ENCODE data around the gene GALP.
"Not testable (repeated sequence)": the region's sequence is repeated elsewhere in the genome, so short reads cannot be mapped to it uniquely, and the experiment has no call there.

Gene GALP

DNA sequence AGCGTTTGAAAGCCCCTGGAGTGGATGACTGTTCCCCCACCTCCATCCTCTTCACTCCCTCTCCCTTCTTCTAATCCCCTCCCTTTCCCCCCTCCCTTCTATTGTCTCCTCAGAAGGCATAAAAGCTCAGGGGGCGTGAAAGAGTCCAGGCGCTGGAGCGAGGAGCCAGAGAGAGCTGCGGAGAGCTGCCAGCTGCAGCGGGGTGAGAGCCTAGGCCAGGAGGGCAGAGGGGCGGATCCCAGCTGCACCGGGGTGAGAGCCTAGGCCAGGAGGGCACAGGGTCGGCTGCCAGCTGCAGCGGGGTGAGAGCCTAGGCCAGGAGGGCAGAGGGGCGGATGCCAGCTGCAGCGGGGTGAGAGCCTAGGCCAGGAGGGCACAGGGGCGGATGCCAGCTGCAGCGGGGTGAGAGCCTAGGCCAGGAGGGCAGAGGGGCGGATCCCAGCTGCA, at the start of gene GALP:
GALP (plus strand) TSS at position 148 of the 447 bp plus-strand sequence. CDS start 1,101 bp downstream, outside the sequence.
- not testable (repeated sequence) for ATAC-seq, DNase-seq

DNA sequence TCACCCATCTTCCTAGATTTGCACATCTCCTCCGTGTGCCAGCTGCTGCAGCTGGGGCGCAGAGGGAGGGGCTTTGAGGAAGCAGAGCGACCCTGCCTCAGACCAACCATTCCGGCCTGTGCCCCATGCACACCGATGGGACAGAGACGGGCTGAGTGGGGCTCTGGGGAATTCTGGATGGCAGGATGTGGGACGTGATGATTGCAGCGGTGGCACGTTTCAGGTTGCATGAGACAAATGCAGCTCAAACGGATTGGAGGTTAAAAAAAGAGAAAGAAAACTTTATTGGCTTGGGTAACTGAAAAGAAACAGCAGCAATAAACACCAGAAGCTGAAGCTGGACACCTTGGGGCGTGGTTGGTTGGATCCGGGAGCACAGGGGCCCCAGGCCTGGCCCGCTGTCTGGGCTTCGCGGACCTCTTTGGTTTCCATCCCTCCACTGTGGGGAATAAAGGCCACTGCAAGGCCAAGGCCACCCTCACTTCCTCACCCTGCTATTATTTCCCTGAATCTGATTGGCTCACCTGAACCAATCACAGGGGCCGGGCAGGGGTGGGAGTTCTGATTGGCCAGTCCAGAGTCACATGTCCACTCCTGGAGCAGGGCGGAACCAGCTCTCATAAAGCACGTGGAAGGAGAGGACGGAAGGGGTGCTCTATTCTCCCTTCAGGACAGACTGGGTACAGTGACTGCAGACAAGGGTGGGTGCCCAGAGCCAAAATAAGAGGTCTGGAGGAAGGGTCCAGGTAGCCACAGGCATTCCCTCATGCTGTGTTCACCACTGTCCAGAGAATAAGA, 48.6 kb upstream of the GALP start:
- ATAC-seq = no peak
- no peak for DNase-seq

DNA sequence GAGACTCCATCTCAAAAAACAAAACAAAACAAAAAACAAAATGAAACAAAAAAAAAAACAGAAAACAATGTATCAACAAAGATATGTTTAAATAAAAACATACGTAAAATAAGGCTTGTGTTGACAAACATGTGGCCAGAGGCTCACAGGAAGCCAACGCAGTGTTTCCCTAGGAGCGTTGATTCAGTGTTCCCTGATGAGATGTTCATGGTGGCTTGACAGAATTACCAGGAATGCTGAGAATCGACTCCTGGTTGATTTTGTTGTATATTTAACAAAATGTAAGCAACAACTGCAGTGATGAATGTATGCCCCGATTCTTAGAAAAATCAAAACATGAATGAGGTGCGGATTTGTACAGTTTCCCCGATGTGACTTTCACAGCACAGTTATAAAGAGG, 45.8 kb upstream of the GALP start:
- ATAC-seq (no peak), DNase-seq (no peak)

DNA sequence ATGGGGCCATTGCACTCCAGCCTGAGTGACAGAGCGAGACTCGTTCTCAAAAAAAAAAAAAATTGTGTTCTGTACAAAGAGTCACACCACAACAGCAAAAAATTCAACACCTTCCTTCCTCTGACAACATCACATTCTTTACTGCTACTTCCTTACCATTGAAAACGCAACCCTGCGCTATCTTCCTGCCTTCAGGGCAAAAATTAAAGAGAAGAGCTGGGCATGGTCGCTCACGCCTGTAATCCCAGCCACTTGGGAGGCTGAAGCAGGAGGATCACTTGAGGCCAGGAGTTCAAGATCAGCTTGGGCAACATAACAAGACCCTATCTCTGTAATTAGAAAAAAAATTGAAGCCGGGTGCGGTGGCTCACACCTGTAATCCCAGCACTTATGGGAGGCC, 44.2 kb upstream of the GALP start:
- ATAC-seq (no peak), DNase-seq (no peak)

DNA sequence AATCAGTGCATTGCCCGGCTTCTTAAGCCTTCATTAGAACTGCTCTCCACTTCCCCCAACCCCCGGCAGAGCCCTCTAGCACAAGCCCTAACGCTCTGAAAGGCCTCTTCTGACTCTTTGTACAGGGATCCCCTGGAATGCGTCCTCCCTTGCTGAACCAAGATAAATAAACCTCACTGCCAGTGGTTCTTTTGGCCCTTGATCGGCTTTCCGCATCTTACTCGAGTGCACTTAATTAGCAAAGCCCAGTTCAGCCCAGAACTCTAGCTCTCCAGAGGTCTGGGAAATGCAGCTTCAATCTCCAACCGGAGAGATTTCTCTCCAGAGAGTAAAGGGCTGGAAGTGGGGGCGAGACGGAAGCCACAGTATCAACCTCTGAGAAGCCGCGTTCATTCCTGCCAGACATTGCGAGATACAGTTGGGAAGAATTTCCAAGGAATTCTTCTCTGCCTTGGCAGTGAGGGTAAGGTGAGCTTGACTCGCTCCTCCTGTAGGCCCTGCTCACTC, 43.4 kb upstream of the GALP start:
- no peak for DNase-seq

DNA sequence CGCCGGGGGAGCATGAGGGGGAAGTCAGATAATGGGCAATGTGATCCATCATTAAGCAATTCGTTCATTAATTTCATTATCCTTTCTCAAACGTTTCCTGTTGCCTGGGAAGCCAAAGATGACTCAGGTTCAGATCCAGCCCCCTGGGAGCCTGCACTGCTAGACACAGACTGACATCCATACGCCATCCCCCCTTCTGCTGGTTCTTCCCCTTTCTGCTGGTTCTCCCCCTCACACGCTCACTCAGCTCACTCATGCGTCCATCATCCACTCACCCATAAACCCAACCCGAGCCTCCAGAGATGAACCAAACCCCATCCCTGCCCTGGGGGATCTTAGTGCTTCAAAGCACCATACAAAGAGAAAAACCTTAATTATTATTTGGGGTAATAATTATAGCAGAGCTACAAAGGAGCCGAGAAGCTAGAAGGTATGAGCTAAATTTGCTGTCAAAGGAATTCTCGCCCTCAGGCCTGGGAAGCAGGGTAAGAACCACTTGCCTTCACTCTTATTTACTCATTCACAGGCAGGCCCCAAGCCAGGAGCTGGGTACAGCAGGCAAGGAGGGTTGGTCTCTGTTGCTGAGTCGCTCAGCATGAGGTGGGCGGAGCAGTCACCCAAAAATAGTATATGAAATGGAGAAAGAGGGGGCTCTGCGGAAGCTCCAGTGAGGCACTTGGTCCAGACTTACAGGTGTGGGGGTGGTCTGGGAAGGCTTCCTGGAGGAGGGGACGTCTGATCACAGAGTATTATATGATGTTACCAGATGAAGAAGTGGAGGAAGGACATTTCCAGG, 41.8 kb upstream of the GALP start:
- no peak for DNase-seq
- ATAC-seq = no peak

More for the DNA sequence above, 43.4 kb upstream of the GALP start:
- no peak for ATAC-seq

DNA sequence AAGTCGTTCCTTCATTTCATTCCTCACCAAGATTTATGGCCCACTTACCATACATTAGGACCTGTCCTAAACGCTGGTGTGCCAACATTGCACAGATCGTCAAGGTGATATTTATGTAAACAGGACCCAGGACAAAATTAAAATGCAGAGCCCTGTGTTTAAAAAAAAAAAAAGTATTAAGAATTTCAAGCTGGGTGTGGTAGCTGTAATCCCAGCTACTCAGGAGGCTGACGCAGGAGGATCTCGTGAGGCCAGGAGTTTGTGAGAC, 41.2 kb upstream of the GALP start:
- DNase-seq = no peak
- no peak for ATAC-seq

DNA sequence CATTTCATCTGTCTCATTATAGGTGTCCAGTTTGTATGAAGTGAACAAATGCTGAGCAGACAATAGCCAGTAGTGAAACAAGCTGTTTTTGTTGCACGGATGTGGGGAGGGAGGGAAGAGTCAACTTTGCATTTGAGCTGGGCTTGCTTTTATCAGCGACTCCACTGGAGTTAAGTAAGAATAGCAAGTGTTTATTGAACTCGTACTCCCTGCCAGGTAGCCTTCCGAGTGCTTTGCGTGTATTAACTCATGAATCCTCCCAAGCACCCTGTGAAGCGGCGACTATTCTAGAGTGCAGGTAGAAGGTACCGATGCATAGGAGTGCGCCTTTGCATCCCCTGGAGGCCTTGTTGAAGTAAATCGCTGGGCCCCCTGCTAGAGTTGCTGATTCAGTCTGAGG, 39.4 kb upstream of the GALP start:
- no peak for ATAC-seq
- no peak for DNase-seq

DNA sequence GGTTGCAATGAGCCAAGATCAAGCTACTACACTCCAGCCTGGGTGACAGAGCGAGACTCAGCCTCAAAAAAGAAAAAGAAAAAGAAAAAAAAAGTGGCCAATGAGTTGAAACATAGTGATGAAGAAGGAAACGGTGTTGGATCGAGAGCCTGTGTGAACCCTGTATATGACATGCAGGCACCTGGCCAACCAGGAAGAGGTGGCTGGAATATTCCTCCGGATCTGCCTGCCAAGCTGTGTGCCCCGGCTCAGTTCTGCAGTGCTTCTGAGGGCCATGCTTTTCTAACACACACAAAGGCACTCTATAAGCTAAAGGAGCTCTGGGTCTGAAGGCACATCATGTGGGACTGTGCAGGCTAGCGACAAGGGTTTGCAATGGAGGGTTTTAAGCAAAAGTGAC, 38.4 kb upstream of the GALP start:
- DNase-seq (no peak), ATAC-seq (no peak)

DNA sequence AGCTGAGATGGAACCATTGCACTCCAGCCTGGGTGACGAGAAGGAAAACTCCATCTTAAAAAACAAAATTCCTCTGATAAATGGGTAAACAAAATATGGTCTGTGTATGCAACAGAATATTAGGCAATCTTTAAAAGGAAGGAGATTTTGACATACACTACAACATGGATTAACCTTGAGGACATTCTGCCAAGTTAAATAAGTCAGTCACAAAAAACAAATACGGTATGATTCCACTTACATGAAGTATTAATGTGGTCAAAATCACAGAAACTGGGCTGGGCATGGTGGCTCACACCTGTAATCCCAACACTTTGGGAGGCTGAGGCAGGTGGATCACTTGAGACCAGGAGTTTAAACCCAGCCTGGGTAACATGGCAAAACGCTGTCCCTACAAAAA, 37.7 kb upstream of the GALP start:
- no peak for DNase-seq
- no peak for ATAC-seq

DNA sequence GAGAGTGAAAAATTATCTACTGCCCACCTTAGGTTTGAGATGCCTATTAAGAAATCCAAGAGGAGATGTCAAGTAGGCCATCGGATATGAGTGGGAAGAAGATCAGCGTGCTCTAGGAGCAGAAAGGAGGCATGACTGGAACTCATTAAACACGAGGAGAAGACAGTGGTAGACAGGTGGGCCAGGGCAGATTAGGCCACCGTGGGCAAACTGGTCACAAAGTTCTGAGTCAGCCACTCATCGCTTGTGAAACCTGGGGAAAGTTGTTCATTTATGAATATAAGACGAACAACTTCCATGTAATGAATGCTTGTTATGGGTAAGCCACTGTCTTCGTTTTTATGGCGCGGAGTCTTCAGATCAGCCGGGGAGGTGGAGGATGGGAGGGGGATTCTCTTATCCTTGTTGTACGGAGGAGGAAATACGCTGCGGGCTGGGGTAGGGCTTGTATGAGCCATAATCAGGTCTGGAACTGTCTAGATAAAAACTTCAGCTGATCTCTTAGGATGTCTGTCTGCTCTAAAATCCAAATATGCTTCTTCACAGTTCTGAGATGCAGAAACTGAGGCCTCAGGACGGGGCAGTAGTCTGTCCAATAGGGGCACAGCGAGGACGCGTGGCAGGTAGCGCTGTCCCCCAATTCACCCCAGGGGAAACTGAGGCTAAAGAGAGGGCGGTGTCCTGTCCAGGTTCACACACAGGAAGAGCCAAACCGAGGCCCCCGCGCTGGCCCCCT, 35.8 kb upstream of the GALP start:
- no peak for ATAC-seq
- DNase-seq = peak; percentile 30

DNA sequence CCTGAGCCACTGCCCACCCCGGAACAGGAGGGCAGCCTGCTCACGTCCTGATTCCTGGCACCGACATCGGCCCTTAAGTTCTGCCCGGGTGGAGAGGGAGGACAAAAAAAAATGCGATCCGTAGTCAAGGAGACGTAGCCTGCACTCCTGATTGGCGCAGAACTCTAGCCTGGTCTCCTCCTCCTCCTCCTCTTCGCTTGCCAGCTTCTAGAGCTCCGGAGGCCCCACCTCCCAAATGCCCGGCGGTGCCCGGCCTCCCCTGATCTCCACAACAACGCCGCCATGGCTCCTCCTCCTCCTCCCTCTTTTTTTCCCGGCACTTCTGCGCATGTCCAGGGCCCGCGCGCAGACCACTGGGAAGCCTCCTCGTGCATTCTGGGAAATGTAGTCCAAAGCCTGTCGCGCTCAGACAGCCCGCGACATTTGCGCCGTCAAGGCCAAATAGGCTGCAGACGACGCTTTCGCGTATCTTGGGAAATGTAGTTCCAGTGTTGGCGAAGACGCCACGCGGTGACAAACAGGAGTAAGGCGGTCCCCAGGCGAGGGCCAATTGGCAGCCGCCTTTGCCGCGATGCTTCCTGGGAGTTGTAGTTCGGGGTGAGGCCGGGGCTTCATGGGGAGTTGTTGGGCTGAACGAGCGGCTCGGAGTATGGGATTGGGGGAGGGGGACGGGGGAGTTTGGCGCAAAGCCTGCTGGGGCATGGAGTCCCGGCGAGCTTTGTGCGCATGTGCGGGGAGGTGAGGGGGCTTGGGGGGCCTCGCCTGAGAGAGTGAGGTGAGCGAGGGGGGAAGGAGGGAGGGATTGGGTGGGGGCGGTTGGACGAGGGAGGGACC, 35.0 kb upstream of the GALP start, which contains the start of gene ZNF444:
ZNF444 (plus strand) TSS at position 705 of the 834 bp plus-strand sequence. CDS start 5,625 bp downstream, outside the sequence.
- peak; percentile 95 for ATAC-seq
- DNase-seq = peak; percentile 97

DNA sequence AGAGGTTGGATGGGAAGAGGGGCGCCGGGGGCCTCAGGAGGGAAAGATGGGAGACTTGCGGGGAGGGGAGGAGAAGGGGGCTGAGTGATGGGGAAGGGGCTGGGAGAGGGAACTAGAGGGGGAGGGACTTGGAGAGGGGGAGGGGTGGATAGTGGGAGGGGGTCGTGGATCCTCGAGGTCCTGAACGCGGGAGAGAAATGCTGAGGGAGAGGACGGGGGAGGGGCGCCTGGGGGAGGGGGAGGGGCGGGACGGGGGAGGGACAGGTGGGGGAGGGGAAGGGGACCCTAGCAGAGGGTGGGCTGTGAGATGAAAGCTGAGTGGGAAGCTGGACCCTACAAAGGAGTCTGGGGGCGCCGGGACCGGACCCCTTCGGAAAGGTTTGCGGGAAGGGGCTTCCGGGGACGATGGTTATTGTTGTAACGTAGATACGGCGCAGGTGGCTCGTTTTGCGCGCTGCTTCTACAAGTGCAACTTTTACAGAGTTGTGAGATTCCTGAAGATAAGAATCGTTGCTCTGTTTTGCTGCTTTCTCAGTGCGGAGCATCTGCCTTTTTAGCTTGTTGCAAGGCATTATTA, 34.3 kb upstream of the GALP start:
- DNase-seq (peak; percentile 41), ATAC-seq (no peak)

DNA sequence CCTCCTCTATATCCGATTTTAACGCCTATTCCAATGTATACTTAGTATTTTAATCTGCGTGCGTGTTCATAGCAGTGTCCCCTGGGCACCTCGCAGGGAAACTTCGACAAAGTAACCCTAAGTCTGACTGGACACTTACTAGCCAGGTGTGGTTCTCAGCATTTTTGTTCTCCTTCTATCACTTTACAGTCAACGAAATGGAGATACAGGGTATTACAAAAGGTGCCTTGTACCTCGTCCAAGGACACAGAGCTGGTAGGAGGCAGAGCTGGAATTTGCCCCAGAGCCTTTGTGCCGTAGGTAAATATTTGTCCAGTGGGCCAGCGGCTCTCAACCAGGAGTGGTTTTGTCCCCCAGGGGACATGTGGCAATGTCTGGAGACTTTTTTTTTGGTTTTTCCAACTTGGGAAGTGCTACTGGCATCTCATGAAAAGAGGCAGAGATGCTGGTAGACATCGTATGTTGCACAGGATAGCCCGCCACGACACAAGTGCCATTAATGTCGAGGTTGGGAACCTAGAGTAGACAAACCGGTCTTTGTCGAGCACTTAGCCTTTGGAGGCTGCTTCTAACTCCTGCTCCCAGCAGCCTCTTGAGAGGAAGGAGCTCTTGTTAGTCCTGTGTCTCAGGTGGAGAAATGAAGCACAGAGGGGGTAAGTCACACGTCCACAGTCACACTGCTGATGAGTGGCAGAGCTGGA, 33.6 kb upstream of the GALP start:
- no peak for ATAC-seq
- no peak for DNase-seq

DNA sequence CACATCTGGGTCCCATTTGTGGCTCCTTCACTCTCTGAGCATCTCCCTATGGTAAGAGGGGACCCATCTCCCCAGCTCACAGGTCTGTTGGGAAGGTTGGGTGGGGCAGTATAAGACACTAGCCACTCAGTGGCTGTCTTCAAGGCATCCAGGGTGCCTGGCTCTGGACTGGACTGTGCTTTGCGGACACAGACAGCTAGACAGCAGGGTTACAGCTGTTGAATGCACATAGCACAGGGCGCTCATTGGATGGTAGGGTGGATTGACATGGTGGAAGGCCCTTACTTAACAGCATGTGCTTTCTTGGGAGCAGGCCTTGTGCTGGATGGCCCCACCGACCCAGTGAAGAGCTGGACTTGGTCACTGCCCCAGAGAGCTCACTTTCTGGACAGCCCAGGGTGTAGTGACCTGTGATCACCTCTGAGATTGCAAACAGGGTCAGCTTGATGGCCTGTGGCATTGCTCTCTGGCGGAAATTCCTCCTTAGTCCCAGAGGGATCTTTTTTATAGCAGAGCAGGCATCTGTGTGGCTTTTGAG, 32.8 kb upstream of the GALP start:
- DNase-seq (no peak), ATAC-seq (no peak)

DNA sequence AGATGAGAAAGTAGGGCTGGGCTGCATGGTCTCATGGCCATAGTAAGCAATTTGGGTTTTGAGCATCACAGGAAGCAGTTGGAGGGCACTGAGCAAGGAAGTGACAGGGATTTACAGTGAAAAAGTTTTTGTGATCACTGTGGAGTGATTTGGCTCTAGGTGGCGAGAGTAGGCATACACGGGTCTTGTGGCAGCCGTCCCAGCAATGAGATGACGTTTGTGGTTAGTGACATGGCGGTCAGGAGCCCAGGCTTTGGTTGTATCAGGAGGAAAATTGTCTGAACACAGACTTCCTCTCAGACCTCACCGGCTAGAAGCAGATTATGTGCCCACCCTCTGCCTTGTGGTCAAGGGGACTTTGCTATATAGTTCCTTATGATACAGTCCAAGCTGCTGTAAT, 31.4 kb upstream of the GALP start:
- no peak for DNase-seq
- ATAC-seq = no peak

DNA sequence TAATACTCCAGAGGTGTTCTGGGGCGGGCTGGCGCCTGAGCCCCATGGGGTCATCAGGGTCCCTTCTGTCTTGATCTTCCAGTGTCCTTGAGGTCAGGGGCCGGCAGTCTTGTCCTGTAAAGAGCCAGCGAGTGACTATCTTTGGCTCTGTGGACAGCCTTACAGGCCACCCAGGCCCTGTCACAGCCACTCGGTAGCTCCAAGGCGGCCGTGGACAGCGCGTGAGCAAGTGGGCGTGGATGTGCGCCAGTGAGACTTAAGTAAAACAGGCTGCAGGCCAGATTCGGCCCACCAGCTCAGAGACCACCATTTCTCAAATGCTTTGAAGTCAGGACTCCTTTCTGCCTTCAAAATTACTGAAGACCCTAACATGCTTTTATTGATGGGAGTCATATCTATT, 31.0 kb upstream of the GALP start:
- DNase-seq (no peak), ATAC-seq (no peak)

DNA sequence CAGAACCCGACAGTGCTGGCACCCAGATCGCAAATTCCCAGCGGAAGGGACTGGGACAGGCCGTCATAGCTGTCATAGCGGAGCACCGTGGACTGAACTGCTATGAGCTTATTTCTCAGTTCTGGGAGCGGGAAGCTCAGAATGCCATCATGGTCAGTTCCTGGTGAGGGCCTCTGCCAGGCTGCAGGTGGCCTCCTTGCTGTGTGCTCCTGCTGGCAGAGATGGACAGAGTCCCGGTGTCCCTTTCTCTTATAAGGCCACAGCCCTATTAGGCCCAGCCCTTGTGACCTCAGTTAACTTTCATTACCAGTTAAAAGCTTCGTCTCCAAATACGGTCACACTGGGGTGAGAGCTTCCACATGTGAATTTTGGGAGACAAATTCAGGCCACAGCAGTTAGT, 30.1 kb upstream of the GALP start:
- DNase-seq (no peak), ATAC-seq (no peak)

DNA sequence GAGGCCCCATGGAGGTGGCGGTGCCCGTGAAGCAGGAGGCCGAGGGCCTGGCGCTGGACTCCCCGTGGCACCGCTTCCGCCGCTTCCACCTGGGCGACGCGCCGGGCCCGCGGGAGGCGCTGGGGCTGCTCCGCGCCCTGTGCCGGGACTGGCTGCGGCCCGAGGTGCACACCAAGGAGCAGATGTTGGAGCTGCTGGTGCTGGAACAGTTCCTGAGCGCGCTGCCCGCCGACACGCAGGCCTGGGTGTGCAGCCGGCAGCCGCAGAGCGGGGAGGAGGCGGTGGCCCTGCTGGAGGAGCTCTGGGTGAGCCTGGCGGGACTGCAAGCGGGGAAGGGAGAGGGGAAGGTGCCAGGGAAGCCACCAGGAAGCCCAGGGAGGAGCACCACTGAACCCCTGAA, 28.9 kb upstream of the GALP start:
- ATAC-seq (no peak), DNase-seq (no peak)

DNA sequence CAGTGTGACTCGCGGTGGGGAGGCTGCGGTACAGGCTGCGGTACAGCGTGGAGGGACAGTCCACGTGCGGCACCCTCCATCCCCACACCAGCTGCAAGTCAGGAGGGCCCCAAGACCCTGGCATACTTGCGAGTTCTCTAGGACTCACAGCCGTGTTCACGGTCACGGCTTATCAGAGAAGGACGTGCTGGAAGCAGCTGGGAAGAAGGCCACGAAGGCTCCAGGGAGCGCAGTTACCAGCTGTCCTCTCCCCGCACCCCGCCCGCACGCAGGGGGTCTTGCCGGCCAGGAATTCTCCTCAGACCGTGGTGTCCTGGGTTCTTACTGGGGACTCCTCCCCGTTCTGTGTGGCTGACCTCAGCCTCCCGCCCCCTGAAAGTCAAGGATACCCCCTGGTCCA, 28.5 kb upstream of the GALP start:
- ATAC-seq = no peak
- DNase-seq = no peak

DNA sequence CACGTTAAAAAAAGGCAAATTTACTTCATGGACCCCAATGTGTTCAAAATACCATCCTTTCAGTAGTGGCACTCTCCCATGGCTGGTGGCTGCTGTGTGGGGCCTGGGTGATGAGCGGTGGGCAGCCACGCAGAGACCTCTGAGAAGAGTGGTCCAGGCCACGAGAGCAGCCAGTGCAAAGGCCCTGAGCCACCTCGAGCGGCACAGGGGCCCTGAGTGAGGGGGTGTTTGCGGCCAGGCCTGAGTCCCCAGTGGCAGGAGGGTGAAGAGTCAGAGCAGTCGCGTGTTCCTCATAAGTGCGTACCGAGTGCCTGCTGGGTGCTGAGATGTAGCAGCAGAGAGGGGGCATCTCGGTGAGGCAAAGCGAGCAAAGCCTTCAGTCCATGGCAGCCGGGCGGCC, 27.7 kb upstream of the GALP start:
- ATAC-seq (no peak), DNase-seq (no peak)

All from stimulated activated naive CD8-positive, alpha-beta T cell treated with anti-CD3 and anti-CD28 coated beads, Interleukin-15, Interleukin-2, amounts not matched to agents 100 U/mL and 50 U/mL, for 24 hours (primary cell).